Ovary (tissue), 9 donors: ENCODE results near the gene OR2V1. TPM values are rescaled to one million over a fixed set of nuclear protein-coding genes. Genes with fewer than 3 reads are reported as not detected.

Source experiments
- DNase-seq, 5 donors: peaks; one replicate each; pipeline ENCODE4 v3.0.0-alpha.2; 2019 to 2020
- H3K27ac ChIP-seq, 2 donors: fragments of 200-600 bp; one replicate each; pipeline versions ENCODE4 v1.5.1 to v1.8.0; 2019 to 2022
- H3K27me3 ChIP-seq: fragments of 200-600 bp; one replicate; pipeline ENCODE4 v1.8.0; 2022
- H3K36me3 ChIP-seq: fragments of 200-600 bp; sonication (generic); one replicate; pipeline ENCODE4 v1.5.1; 2019
- H3K4me1 ChIP-seq: one replicate; pipeline ENCODE4 v1.8.1; 2013; ENCODE audit warnings: mild to moderate bottlenecking, moderate library complexity; ENCODE audit not compliant: insufficient read depth
- H3K4me3 ChIP-seq: fragments of 200-600 bp; sonication (generic); one replicate; pipeline ENCODE4 v1.5.1; 2017
- H3K9me3 ChIP-seq, 2 donors: fragments of 200-600 bp in 1 of 2; sonication (generic) in 1 of 2; one replicate each; pipeline versions ENCODE4 v1.5.1 to v1.8.1; 2013 to 2019; ENCODE audit warnings: mild to moderate bottlenecking in 1 of 2, moderate library complexity in 1 of 2
- CTCF ChIP-seq, 3 donors: fragments of 450-650 bp in 2 of 3; fragments of 200-600 bp in 1 of 3; IDR thresholded peaks; one replicate each; pipeline versions ENCODE4 v1.5.1 to v1.8.0; 2016 to 2022; ENCODE audit warnings: antibody characterized with exemption in 3 of 3, mild to moderate bottlenecking in 1 of 3
- EP300 ChIP-seq: sonication (generic); formaldehyde crosslinking; IDR thresholded peaks from one replicate; pipeline ENCODE4 v1.6.1; 2017; ENCODE audit warnings: antibody characterized with exemption
- POLR2A ChIP-seq: fragments of 450-650 bp; IDR thresholded peaks from one replicate; pipeline ENCODE4 v1.6.1; 2017; ENCODE audit warnings: antibody characterized with exemption, mild to moderate bottlenecking, moderate library complexity
- WGBS, 3 donors: extraction: QIAGEN DNeasy Blood & Tissue Kit in 1 of 3; methylation state at CpG; one replicate each; pipeline versions ENCODE4 v1.1.5 to v1.1.7; 2013 to 2017; 5-methylcytosine and 5-hydroxymethylcytosine counted together
- intact Hi-C, 4 donors: fragments of 100-400 bp; cut with DNase I; formaldehyde crosslinking; loops; one replicate each; pipeline versions ENCODE4 v1.11.0 to v1.15.1; 2022 to 2023
- polyA plus RNA-seq, 2 donors: library from polyadenylated mRNA; stranded (reverse); fragments of 200-250 nt in 1 of 2; fragments of 350-450 nt in 1 of 2; fragmentation: Illumina TruSeq in 1 of 2; extraction: RNeasy Lipid Tissue Mini Kit (QIAGEN cat#74804) in 1 of 2; gene quantifications; one replicate each; pipeline ENCODE4 v1.2.3, GENCODE V29; 2013 to 2014
- total RNA-seq, 7 donors: library from RNA; depleted of rRNA in 2 of 7; stranded (reverse); fragments of >200 nt in 2 of 7; fragmentation: NEBNext Ultra II Directional in 3 of 7; extraction: Animal tissue kit (Norgen Biotek cat#: 25700) in 3 of 7; gene quantifications; one replicate each; pipeline versions ENCODE4 v1.1.0 to v1.2.4, GENCODE V29; 2016 to 2023
- donor health status: DM: no; HTN: no; CAD: no; lungs with moderate emphysema.
- donor health status: DM: no; HTN: no; CAD: no.
- donor health status: Bipolar disorder and iron deficiency.
- donor health status: DM: yes; HTN: yes; CAD: no.
- donor health status: DM: no; HTN: no; CAD: no.
- donor health status: DM: yes; HTN: yes; CAD: no.

OR2V1 gene
- total and polyA plus RNA-seq, 9 donors = not detected

GRCh38 chr5:181136361-181136955, 5.5 kb upstream of the OR2V1 start:
- intact Hi-C loops = no loop called here
- Histone ChIP-seq H3K27me3 (no peaks in the 10 kb centered on the region), H3K4me3 (no peak overlapping the region), H3K9me3 (no peaks in the 10 kb centered on the region), H3K36me3 (no peaks in the 10 kb centered on the region), H3K27ac (no peak overlapping the region), H3K4me1 (no peaks in the 10 kb centered on the region)
- TF ChIP-seq POLR2A = no peak
- no peak for TF ChIP-seq CTCF (IDR thresholded peaks at IDR 0.05)
- TF ChIP-seq EP300 = no peak
- WGBS, 3 donors = 80 to 91% (median 87%) methylated on average over 4 of the region's 4 CpGs
- DNase-seq = no peak

- H3K27ac ChIP-seq = no peak overlapping the region
- H3K36me3 ChIP-seq = no peaks in the 10 kb centered on the region
- 78 to 86% (median 79%) methylated on average over 6 of the region's 6 CpGs for WGBS, 3 donors
- H3K4me3 ChIP-seq = no peak overlapping the region
- TF ChIP-seq POLR2A (no peak), CTCF (IDR thresholded peaks at IDR 0.05) (no peak), EP300 (no peak)
- H3K4me1 ChIP-seq = no peaks in the 10 kb centered on the region
- intact Hi-C loops = no loop called here
- no peaks in the 10 kb centered on the region for H3K27me3 ChIP-seq
- no peaks in the 10 kb centered on the region for H3K9me3 ChIP-seq
- DNase-seq = no peak
Observed at GRCh38 chr5:181134259-181134658, 3.3 kb upstream of the OR2V1 start.

GRCh38 chr5:181133610-181134231, 2.8 kb upstream of the OR2V1 start:
- H3K9me3 ChIP-seq = no peaks in the 10 kb centered on the region
- 66 to 70% (median 67%) methylated on average over 10 of the region's 10 CpGs for WGBS, 3 donors
- no peaks in the 10 kb centered on the region for H3K4me1 ChIP-seq
- intact Hi-C loops = no loop called here
- no peak overlapping the region for H3K27ac ChIP-seq
- H3K27me3 ChIP-seq = no peaks in the 10 kb centered on the region
- no peaks in the 10 kb centered on the region for H3K36me3 ChIP-seq
- TF ChIP-seq POLR2A (no peak), EP300 (no peak), CTCF (IDR thresholded peaks at IDR 0.05) (no peak)
- H3K4me3 ChIP-seq = no peak overlapping the region
- peak in 1 of 5 donors; percentile 47 for DNase-seq

- 75 to 81% (median 79%) methylated on average over 3 of the region's 3 CpGs for WGBS, 3 donors
- no peaks in the 10 kb centered on the region for H3K9me3 ChIP-seq
- intact Hi-C loops = no loop called here
- TF ChIP-seq POLR2A = no peak
- no peak for TF ChIP-seq CTCF (IDR thresholded peaks at IDR 0.05)
- H3K4me1 ChIP-seq = no peaks in the 10 kb centered on the region
- no peak for DNase-seq
- no peaks in the 10 kb centered on the region for H3K36me3 ChIP-seq
- no peak overlapping the region for H3K27ac ChIP-seq
- no peak overlapping the region for H3K4me3 ChIP-seq
- no peaks in the 10 kb centered on the region for H3K27me3 ChIP-seq
Observed at GRCh38 chr5:181133083-181133482, 2.1 kb upstream of the OR2V1 start.
